H9 (cell line): ENCODE results near the gene LEKR1. TPM values are rescaled to one million over a fixed set of nuclear protein-coding genes. Genes with fewer than 3 reads are reported as not detected.
A peak's percentile ranks its signal among the peaks of the same experiment; 100 is the strongest.

Source experiments
- DNase-seq: peaks from one replicate; pipeline ENCODE4 v3.0.0-alpha.2; 2017
- H2AFZ ChIP-seq: one replicate; pipeline ENCODE4 v1.6.1; 2013; ENCODE audit warnings: mild to moderate bottlenecking, low read length, control low read depth, moderate library complexity
- H2AK5ac ChIP-seq: 2 replicates; pipeline ENCODE4 v1.6.1; 2013; ENCODE audit warnings: low read length, control low read depth, mixed read lengths; ENCODE audit not compliant: insufficient read length
- H2BK120ac ChIP-seq: one replicate; pipeline ENCODE4 v1.6.1; 2013; ENCODE audit warnings: low read depth, mild to moderate bottlenecking, low read length, control low read depth, inconsistent platforms; ENCODE audit not compliant: poor library complexity, severe bottlenecking
- H2BK12ac ChIP-seq: 2 replicates; pipeline ENCODE4 v1.6.1; 2013; ENCODE audit warnings: low read length, control low read depth, mixed read lengths, low read depth; ENCODE audit not compliant: insufficient read length
- H2BK15ac ChIP-seq: 2 replicates; pipeline ENCODE4 v1.6.1; 2013; ENCODE audit warnings: low read depth, low read length, control low read depth
- H2BK20ac ChIP-seq: one replicate; pipeline ENCODE4 v1.6.1; 2013; ENCODE audit warnings: low read depth, mild to moderate bottlenecking, low read length, control low read depth, inconsistent platforms; ENCODE audit not compliant: poor library complexity, severe bottlenecking
- H2BK5ac ChIP-seq: 2 replicates; pipeline ENCODE4 v1.6.1; 2013; ENCODE audit warnings: low read length, control low read depth, mixed read lengths; ENCODE audit not compliant: insufficient read length
- H3K14ac ChIP-seq: 2 replicates; pipeline ENCODE4 v1.6.1; 2013; ENCODE audit warnings: low read length, control low read depth; ENCODE audit not compliant: insufficient read depth
- H3K18ac ChIP-seq: 2 replicates; pipeline ENCODE4 v1.6.1; 2013; ENCODE audit warnings: low read depth, mild to moderate bottlenecking, mixed read lengths, low read length, control low read depth; ENCODE audit not compliant: insufficient read length
- H3K23ac ChIP-seq: 2 replicates; pipeline ENCODE4 v1.6.1; 2013; ENCODE audit warnings: low read length, control low read depth, mixed read lengths, low read depth; ENCODE audit not compliant: insufficient read length
- H3K23me2 ChIP-seq: 2 replicates; pipeline ENCODE4 v1.6.1; 2013; ENCODE audit warnings: low read depth, mild to moderate bottlenecking, mixed read lengths, low read length, control low read depth; ENCODE audit not compliant: insufficient read length, poor library complexity, severe bottlenecking
- H3K27ac ChIP-seq: 2 replicates; pipeline ENCODE4 v1.5.1; 2013; ENCODE audit warnings: low read length, control low read depth, mixed read lengths, low read depth; ENCODE audit not compliant: insufficient read length
- H3K27me3 ChIP-seq: 2 replicates; pipeline ENCODE4 v1.6.1; 2013; ENCODE audit warnings: low read length, control low read depth, inconsistent platforms; ENCODE audit not compliant: insufficient read depth
- H3K4ac ChIP-seq: 2 replicates; pipeline ENCODE4 v1.6.1; 2013; ENCODE audit warnings: low read depth, mild to moderate bottlenecking, control low read depth, inconsistent platforms, low read length, moderate library complexity
- H3K4me1 ChIP-seq: 2 replicates; pipeline ENCODE4 v1.6.1; 2013; ENCODE audit warnings: low read length, control low read depth, inconsistent platforms; ENCODE audit not compliant: insufficient read depth
- H3K4me2 ChIP-seq: 2 replicates; pipeline ENCODE4 v1.6.1; 2013; ENCODE audit warnings: low read length, control low read depth, mixed read lengths; ENCODE audit not compliant: insufficient read length, insufficient read depth
- H3K56ac ChIP-seq: 2 replicates; pipeline ENCODE4 v1.6.1; 2013; ENCODE audit warnings: low read depth, mild to moderate bottlenecking, mixed read lengths, low read length, control low read depth; ENCODE audit not compliant: insufficient read length
- H3K79me1 ChIP-seq: 2 replicates; pipeline ENCODE4 v1.6.1; 2013; ENCODE audit warnings: low read depth, mild to moderate bottlenecking, moderate library complexity, low read length, control low read depth, inconsistent platforms; ENCODE audit not compliant: insufficient read depth, poor library complexity, severe bottlenecking
- H3K79me2 ChIP-seq: 2 replicates; pipeline ENCODE4 v1.6.1; 2013; ENCODE audit warnings: low read length, control low read depth, inconsistent platforms; ENCODE audit not compliant: insufficient read depth
- H3K9ac ChIP-seq: 2 replicates; pipeline ENCODE4 v1.6.1; 2013; ENCODE audit warnings: low read length, control low read depth, mixed read lengths; ENCODE audit not compliant: insufficient read length; ENCODE audit errors: extremely low read depth
- H3K9me3 ChIP-seq: one replicate; pipeline ENCODE4 v1.6.1; 2013; ENCODE audit warnings: low read depth, low read length, inconsistent platforms; ENCODE audit not compliant: control insufficient read depth
- H3T11ph ChIP-seq: one replicate; pipeline ENCODE4 v1.6.1; 2013; ENCODE audit warnings: mild to moderate bottlenecking, low read length, control low read depth, inconsistent platforms
- H4K20me1 ChIP-seq: one replicate; pipeline ENCODE4 v1.6.1; 2013; ENCODE audit not compliant: control insufficient read depth, insufficient read length, insufficient read depth
- H4K5ac ChIP-seq: 2 replicates; pipeline ENCODE4 v1.6.1; 2013; ENCODE audit warnings: low read depth, mild to moderate bottlenecking, mixed read lengths, low read length, control low read depth; ENCODE audit not compliant: insufficient read length
- H4K8ac ChIP-seq: replicated peaks from 2 replicates; pipeline ENCODE4 v1.6.1; 2013; ENCODE audit warnings: low read length, control low read depth, mixed read lengths, low read depth; ENCODE audit not compliant: insufficient read length
- H4K91ac ChIP-seq: 2 replicates; pipeline ENCODE4 v1.6.1; 2013; ENCODE audit warnings: low read depth, mild to moderate bottlenecking, moderate library complexity, mixed read lengths, low read length, control low read depth; ENCODE audit not compliant: insufficient read length
- H3K27ac Mint-ChIP-seq, 3 experiments: 2 replicates in 2 of 3; 3 replicates in 1 of 3; pipeline ENCODE4 v1.8.0; 2020 to 2021; ENCODE audit warnings: mixed read lengths in 3 of 3, mild to moderate bottlenecking in 1 of 3, moderate library complexity in 1 of 3
- H3K27me3 Mint-ChIP-seq: 2 replicates; pipeline ENCODE4 v1.8.0; 2021; ENCODE audit warnings: low read depth, mild to moderate bottlenecking, moderate library complexity, mixed read lengths
- H3K36me3 Mint-ChIP-seq, 3 experiments: 2 replicates in 2 of 3; 3 replicates in 1 of 3; pipeline ENCODE4 v1.8.0; 2020 to 2021; ENCODE audit warnings: low read depth in 3 of 3, mixed read lengths in 3 of 3; ENCODE audit not compliant: insufficient read depth in 1 of 3
- H3K4me1 Mint-ChIP-seq, 2 experiments: 2 replicates each; pipeline ENCODE4 v1.8.0; 2020; ENCODE audit warnings: mixed read lengths in 2 of 2
- H3K4me3 Mint-ChIP-seq, 2 experiments: 2 replicates in 1 of 2; 3 replicates in 1 of 2; pipeline ENCODE4 v1.8.0; 2020 to 2021; ENCODE audit warnings: mild to moderate bottlenecking in 2 of 2, mixed read lengths in 2 of 2, moderate library complexity in 1 of 2
- H3K9me3 Mint-ChIP-seq, 2 experiments: 2 replicates in 1 of 2; 3 replicates in 1 of 2; pipeline ENCODE4 v1.8.0; 2020; ENCODE audit warnings: mild to moderate bottlenecking in 2 of 2, mixed read lengths in 2 of 2, moderate library complexity in 1 of 2
- CTCF ChIP-seq: fragments of 200-600 bp; sonication (generic); conservative IDR thresholded peaks from 3 replicates; pipeline ENCODE4 v1.8.0; 2021; ENCODE audit warnings: antibody characterized with exemption, mild to moderate bottlenecking
- WGBS: extraction: QIAGEN DNeasy Blood & Tissue Kit; methylation state at CpG from one replicate; pipeline ENCODE4 v1.1.7; 2013; ENCODE audit warnings: missing lambda C conversion rate, low lambda C conversion rate, mixed read lengths; ENCODE audit not compliant: insufficient read length; ENCODE audit errors: extremely low coverage; 5-methylcytosine and 5-hydroxymethylcytosine counted together
- total RNA-seq: library from RNA; stranded (reverse); gene quantifications from 2 replicates; pipeline ENCODE4 v1.2.1, GENCODE V29; 2021

LEKR1 gene
- total RNA-seq, 1 experiment from 2014 or later, result not detected

- no peaks in the 10 kb centered on the region for H3K9me3 ChIP-seq
- no peaks in the 10 kb centered on the region for H3K79me2 ChIP-seq
- no peaks in the 10 kb centered on the region for H3K79me1 ChIP-seq
- H3K14ac ChIP-seq, result no peak overlapping the region
- H2AFZ ChIP-seq, result no peak overlapping the region
- H2BK12ac ChIP-seq, result no peak overlapping the region
- Mint-ChIP-seq H3K36me3 (no peaks in the 10 kb centered on the region), H3K9me3 (no peaks in the 10 kb centered on the region), H3K27ac (0 out of 7 replicates have a peak overlapping the region, but pooled peaks of 1 of the 3 experiments have one; percentile 20), H3K27me3 (no peaks in the 10 kb centered on the region), H3K4me3 (no peak overlapping the region), H3K4me1 (peaks cover 8% of the 10 kb centered on the region in 2 experiments)
- no peak for DNase-seq
- no peak overlapping the region for H2AK5ac ChIP-seq
- no peak overlapping the region for H3K4ac ChIP-seq
- no peak overlapping the region for H3K4me2 ChIP-seq
- H2BK15ac ChIP-seq, result no peak overlapping the region
- TF ChIP-seq CTCF, result no peak
- H3K18ac ChIP-seq, result no peak overlapping the region
- H4K5ac ChIP-seq, result no peak overlapping the region
- H4K91ac ChIP-seq, result no peak overlapping the region
- no CpG with 5 or more reads among the region's 2 CpGs for WGBS
- no peak overlapping the region for H3K27ac ChIP-seq
- H3K27me3 ChIP-seq, result no peaks in the 10 kb centered on the region
- H3K4me1 ChIP-seq, result no peaks in the 10 kb centered on the region
- no peak overlapping the region for H3K9ac ChIP-seq
- no peak overlapping the region for H4K8ac ChIP-seq
- no peak overlapping the region for H3K23ac ChIP-seq
- no peak overlapping the region for H2BK120ac ChIP-seq
- no peak overlapping the region for H3T11ph ChIP-seq
- H2BK20ac ChIP-seq, result no peak overlapping the region
- no peaks in the 10 kb centered on the region for H4K20me1 ChIP-seq
- H3K56ac ChIP-seq, result no peak overlapping the region
- H3K23me2 ChIP-seq, result no peaks in the 10 kb centered on the region
- no peak overlapping the region for H2BK5ac ChIP-seq
These were observed 152.4 kb downstream of the LEKR1 start for GRCh38 chr3:156978481-156978961.
